ENCODE results near the gene KRT25.

DNA sequence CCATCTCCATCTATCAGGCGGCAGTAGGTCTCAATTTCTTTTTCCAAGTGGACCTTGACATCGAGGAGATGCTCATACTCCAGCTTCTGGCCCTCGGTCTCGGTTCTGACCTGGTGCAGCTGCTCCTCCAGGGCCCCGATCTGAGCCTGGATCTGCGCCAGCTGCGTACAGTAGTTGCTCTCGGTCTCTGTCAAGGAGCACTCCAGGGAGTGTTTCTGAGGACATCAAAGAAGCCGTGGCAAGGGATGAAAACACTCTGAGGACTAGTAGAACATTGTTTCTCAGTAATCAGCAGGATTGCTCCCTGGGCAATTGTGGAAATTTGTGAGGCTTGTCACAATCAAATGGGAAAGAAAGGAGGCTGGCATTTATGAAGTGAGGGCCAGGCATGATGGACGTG lies 38.7 kb upstream of the KRT25 start:
- TF ChIP-seq MLX (CRISPR knock-in tag; IDR thresholded peaks at IDR 0.05) (no peak), CREM (CRISPR knock-in tag; IDR thresholded peaks at IDR 0.05) (no peak), HMGXB4 (CRISPR knock-in tag; IDR thresholded peaks at IDR 0.05) (no peak), ZNF138 (CRISPR knock-in tag; conservative IDR thresholded peaks at IDR 0.05) (no peak), GTF2I (CRISPR knock-in tag; conservative IDR thresholded peaks at IDR 0.05) (no peak), ATF2 (CRISPR knock-in tag; IDR thresholded peaks at IDR 0.05; ENCODE audit: borderline replicate concordance, low read depth) (no peak), TEAD1 (CRISPR knock-in tag; IDR thresholded peaks at IDR 0.05) (no peak), E2F1 (CRISPR knock-in tag; IDR thresholded peaks at IDR 0.05) (no peak), SP1 (CRISPR knock-in tag; conservative IDR thresholded peaks at IDR 0.05) (no peak), USF2 (CRISPR knock-in tag; IDR thresholded peaks at IDR 0.05) (no peak)
- TF ChIP-seq, protein P1, sequence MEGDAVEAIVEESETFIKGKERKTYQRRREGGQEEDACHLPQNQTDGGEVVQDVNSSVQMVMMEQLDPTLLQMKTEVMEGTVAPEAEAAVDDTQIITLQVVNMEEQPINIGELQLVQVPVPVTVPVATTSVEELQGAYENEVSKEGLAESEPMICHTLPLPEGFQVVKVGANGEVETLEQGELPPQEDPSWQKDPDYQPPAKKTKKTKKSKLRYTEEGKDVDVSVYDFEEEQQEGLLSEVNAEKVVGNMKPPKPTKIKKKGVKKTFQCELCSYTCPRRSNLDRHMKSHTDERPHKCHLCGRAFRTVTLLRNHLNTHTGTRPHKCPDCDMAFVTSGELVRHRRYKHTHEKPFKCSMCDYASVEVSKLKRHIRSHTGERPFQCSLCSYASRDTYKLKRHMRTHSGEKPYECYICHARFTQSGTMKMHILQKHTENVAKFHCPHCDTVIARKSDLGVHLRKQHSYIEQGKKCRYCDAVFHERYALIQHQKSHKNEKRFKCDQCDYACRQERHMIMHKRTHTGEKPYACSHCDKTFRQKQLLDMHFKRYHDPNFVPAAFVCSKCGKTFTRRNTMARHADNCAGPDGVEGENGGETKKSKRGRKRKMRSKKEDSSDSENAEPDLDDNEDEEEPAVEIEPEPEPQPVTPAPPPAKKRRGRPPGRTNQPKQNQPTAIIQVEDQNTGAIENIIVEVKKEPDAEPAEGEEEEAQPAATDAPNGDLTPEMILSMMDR (IDR thresholded peaks at IDR 0.05): no peak
